Fibroblast of lung (primary cell): Measurements from ENCODE around the gene OAF.

Source experiments
- EZH2 ChIP-seq: IDR thresholded peaks from 2 replicates; pipeline ENCODE4 v1.5.1; 2012; ENCODE audit warnings: low read length, control low read depth, mild to moderate bottlenecking; ENCODE audit errors: missing control alignments
- TF ChIP-seq, protein P1 (sequence below), 2 donors: IDR thresholded peaks in 1 of 2; conservative IDR thresholded peaks in 1 of 2; 1 replicate in 1 of 2; 2 replicates in 1 of 2; pipeline ENCODE4 v1.5.1; 2011 to 2012; ENCODE audit warnings: low read length in 2 of 2, control low read depth in 1 of 2, inconsistent platforms in 1 of 2, low read depth in 1 of 2, mild to moderate bottlenecking in 1 of 2

DNA sequence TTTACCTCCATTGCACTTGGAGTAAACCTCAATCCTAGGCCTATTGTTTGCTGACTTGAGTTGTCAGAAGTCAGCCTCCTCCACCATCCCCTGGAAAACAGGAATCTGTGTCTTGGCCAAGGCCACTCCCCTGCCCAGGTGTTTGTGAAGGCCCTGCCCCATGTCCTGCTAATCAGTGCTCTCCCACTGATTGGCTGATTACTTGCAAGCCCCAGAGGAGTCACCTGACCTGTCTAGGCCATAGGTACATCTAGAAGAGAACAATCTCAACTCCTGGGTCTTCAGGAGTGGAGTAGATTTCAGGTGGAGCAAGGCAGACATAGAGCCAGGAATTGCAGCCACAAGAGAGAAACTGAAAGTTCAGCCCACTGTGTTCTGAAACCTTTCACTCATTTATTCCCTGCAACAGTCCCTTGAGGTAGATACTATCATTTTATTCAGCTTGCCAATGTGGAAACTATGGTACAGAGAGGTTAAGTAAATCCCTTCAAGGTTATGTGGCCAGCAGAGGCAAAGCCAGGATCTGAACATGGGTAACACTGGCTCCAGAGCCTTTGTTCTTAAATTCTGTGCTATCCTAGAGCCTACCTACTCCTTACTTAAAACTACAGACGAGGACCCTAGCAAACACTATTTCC, 10.4 kb downstream of the OAF start:
- no peak for TF ChIP-seq EZH2
- TF ChIP-seq, protein P1, sequence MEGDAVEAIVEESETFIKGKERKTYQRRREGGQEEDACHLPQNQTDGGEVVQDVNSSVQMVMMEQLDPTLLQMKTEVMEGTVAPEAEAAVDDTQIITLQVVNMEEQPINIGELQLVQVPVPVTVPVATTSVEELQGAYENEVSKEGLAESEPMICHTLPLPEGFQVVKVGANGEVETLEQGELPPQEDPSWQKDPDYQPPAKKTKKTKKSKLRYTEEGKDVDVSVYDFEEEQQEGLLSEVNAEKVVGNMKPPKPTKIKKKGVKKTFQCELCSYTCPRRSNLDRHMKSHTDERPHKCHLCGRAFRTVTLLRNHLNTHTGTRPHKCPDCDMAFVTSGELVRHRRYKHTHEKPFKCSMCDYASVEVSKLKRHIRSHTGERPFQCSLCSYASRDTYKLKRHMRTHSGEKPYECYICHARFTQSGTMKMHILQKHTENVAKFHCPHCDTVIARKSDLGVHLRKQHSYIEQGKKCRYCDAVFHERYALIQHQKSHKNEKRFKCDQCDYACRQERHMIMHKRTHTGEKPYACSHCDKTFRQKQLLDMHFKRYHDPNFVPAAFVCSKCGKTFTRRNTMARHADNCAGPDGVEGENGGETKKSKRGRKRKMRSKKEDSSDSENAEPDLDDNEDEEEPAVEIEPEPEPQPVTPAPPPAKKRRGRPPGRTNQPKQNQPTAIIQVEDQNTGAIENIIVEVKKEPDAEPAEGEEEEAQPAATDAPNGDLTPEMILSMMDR (conservative IDR thresholded peaks at IDR 0.05 in 1 of 2, IDR thresholded peaks at IDR 0.05 in 1 of 2; ENCODE audit: low read depth in 1 of 2, low read length in 2 of 2): no peak
